WTC11 (cell line): ENCODE measurements around the gene ATOX1. TPM values are rescaled to one million over a fixed set of nuclear protein-coding genes. Genes with fewer than 3 reads are reported as not detected.

ENCODE experiments used
- ATAC-seq: fragments of 200-7000 bp; cut with Tn5 transposase; 2 replicates; pipeline ENCODE4 v1.10.0; 2021; ENCODE audit warnings: mild to moderate bottlenecking, moderate library complexity
- CTCF ChIA-PET: fragments of 300-600 bp; sonication (Branson Sonifier 250); formaldehyde crosslinking; loops from one replicate; lab custom pipeline; 2021; ENCODE audit warnings: antibody characterized with exemption; lab: Charles Lee
- POLR2A ChIA-PET: fragments of 350-600 bp; sonication (Branson Sonifier 250); formaldehyde crosslinking; loops from one replicate; lab custom pipeline; 2021; ENCODE audit warnings: antibody characterized with exemption; lab: Charles Lee
- DNase-seq: peaks from one replicate; pipeline ENCODE4 v3.0.0; 2021; ENCODE audit warnings: low spot score
- H3K27ac Mint-ChIP-seq: 2 replicates; pipeline ENCODE4 v1.8.0; 2021; ENCODE audit warnings: mixed read lengths
- H3K27me3 Mint-ChIP-seq: 2 replicates; pipeline ENCODE4 v1.8.0; 2021; ENCODE audit warnings: low read depth, mild to moderate bottlenecking, moderate library complexity, mixed read lengths
- H3K36me3 Mint-ChIP-seq: 2 replicates; pipeline ENCODE4 v1.8.0; 2021; ENCODE audit warnings: mixed read lengths
- H3K4me1 Mint-ChIP-seq: 2 replicates; pipeline ENCODE4 v1.8.0; 2022; ENCODE audit warnings: mixed read lengths
- H3K4me3 Mint-ChIP-seq: 2 replicates; pipeline ENCODE4 v1.8.0; 2021; ENCODE audit warnings: mild to moderate bottlenecking, moderate library complexity, mixed read lengths
- H3K9me3 Mint-ChIP-seq: 2 replicates; pipeline ENCODE4 v1.8.0; 2021; ENCODE audit warnings: mixed read lengths
- CREB1 ChIP-seq: sonication (generic); formaldehyde crosslinking; IDR thresholded peaks from 2 replicates; pipeline ENCODE4 v1.8.0; 2023; ENCODE audit warnings: mild to moderate bottlenecking, missing genetic modification reagents
- ELF4 ChIP-seq: sonication (generic); formaldehyde crosslinking; IDR thresholded peaks from 2 replicates; pipeline ENCODE4 v1.8.1; 2022; ENCODE audit warnings: low read depth, mild to moderate bottlenecking, moderate library complexity, missing genetic modification reagents
- ESRRA ChIP-seq: sonication (generic); formaldehyde crosslinking; IDR thresholded peaks from 2 replicates; pipeline ENCODE4 v1.8.1; 2022; ENCODE audit warnings: mild to moderate bottlenecking, missing genetic modification reagents, borderline replicate concordance
- FOXK1 ChIP-seq: sonication (generic); formaldehyde crosslinking; IDR thresholded peaks from 2 replicates; pipeline ENCODE4 v1.8.0; 2022; ENCODE audit warnings: mild to moderate bottlenecking, moderate library complexity, missing genetic modification reagents
- FOXP1 ChIP-seq: sonication (generic); formaldehyde crosslinking; IDR thresholded peaks from 2 replicates; pipeline ENCODE4 v1.8.0; 2022; ENCODE audit warnings: missing genetic modification reagents, mild to moderate bottlenecking, moderate library complexity, borderline replicate concordance
- GABPB1 ChIP-seq: sonication (generic); formaldehyde crosslinking; IDR thresholded peaks from 2 replicates; pipeline ENCODE4 v1.8.1; 2023; ENCODE audit warnings: mild to moderate bottlenecking, missing genetic modification reagents
- HMGA2 ChIP-seq: fragments of 250-450 bp; sonication (Bioruptor Pico); IDR thresholded peaks from 2 replicates; pipeline ENCODE4 v1.4.0; 2021; ENCODE audit warnings: mild to moderate bottlenecking, moderate library complexity
- JUN ChIP-seq: sonication (generic); formaldehyde crosslinking; IDR thresholded peaks from 2 replicates; pipeline ENCODE4 v1.8.0; 2023; ENCODE audit warnings: mild to moderate bottlenecking, missing genetic modification reagents
- NFATC4 ChIP-seq: fragments of 250-450 bp; sonication (Bioruptor Pico); IDR thresholded peaks from 2 replicates; pipeline ENCODE4 v1.9.0; 2021; ENCODE audit warnings: mild to moderate bottlenecking
- NFYB ChIP-seq: sonication (generic); formaldehyde crosslinking; conservative IDR thresholded peaks from 2 replicates; pipeline ENCODE4 v1.8.0; 2022; ENCODE audit warnings: low read depth, missing genetic modification reagents
- SP1 ChIP-seq: sonication (generic); formaldehyde crosslinking; conservative IDR thresholded peaks from 2 replicates; pipeline ENCODE4 v1.8.1; 2022; ENCODE audit warnings: missing genetic modification reagents
- ZBTB21 ChIP-seq: sonication (generic); formaldehyde crosslinking; IDR thresholded peaks from 2 replicates; pipeline ENCODE4 v1.8.1; 2023; ENCODE audit warnings: mild to moderate bottlenecking, missing genetic modification reagents, borderline replicate concordance
- ZNF121 ChIP-seq: sonication (generic); formaldehyde crosslinking; IDR thresholded peaks from 2 replicates; pipeline ENCODE4 v1.8.0; 2023; ENCODE audit warnings: missing genetic modification reagents
- ZNF219 ChIP-seq: sonication (generic); formaldehyde crosslinking; IDR thresholded peaks from 2 replicates; pipeline ENCODE4 v1.8.0; 2023; ENCODE audit warnings: missing genetic modification reagents, mild to moderate bottlenecking, borderline replicate concordance
- ZNF416 ChIP-seq: fragments of 250-450 bp; sonication (Bioruptor Pico); IDR thresholded peaks from 2 replicates; pipeline ENCODE4 v1.9.0; 2021; ENCODE audit warnings: mild to moderate bottlenecking, inconsistent platforms
- ZNF423 ChIP-seq: fragments of 250-450 bp; sonication (Bioruptor Pico); IDR thresholded peaks from 2 replicates; pipeline ENCODE4 v2.1.2; 2022; ENCODE audit warnings: mild to moderate bottlenecking, moderate library complexity
- total RNA-seq: library from RNA; stranded (reverse); gene quantifications from 3 replicates; pipeline ENCODE4 v1.2.3, GENCODE V29; 2021
- TF ChIP-seq, protein P1 (sequence below): sonication (generic); formaldehyde crosslinking; IDR thresholded peaks from 2 replicates; pipeline ENCODE4 v1.8.0; 2022; ENCODE audit warnings: mild to moderate bottlenecking, missing genetic modification reagents
- TF ChIP-seq, protein P2 (sequence below): sonication (generic); formaldehyde crosslinking; IDR thresholded peaks from 2 replicates; pipeline ENCODE4 v1.8.0; 2023; ENCODE audit warnings: missing genetic modification reagents, mild to moderate bottlenecking, borderline replicate concordance
- TF ChIP-seq, protein P3 (sequence below): sonication (generic); formaldehyde crosslinking; IDR thresholded peaks from 2 replicates; pipeline ENCODE4 v1.8.0; 2022; ENCODE audit warnings: mild to moderate bottlenecking, missing genetic modification reagents
- TF ChIP-seq, protein P4 (sequence below): sonication (generic); formaldehyde crosslinking; IDR thresholded peaks from 2 replicates; pipeline ENCODE4 v1.8.1; 2023; ENCODE audit warnings: mild to moderate bottlenecking, missing genetic modification reagents
- TF ChIP-seq, protein P5 (sequence below): sonication (generic); formaldehyde crosslinking; IDR thresholded peaks from 2 replicates; pipeline ENCODE4 v1.8.1; 2022; ENCODE audit warnings: missing genetic modification reagents, borderline replicate concordance

ATOX1 gene
- total RNA-seq, 1 experiment from 2014 or later = 76.4 TPM

DNA sequence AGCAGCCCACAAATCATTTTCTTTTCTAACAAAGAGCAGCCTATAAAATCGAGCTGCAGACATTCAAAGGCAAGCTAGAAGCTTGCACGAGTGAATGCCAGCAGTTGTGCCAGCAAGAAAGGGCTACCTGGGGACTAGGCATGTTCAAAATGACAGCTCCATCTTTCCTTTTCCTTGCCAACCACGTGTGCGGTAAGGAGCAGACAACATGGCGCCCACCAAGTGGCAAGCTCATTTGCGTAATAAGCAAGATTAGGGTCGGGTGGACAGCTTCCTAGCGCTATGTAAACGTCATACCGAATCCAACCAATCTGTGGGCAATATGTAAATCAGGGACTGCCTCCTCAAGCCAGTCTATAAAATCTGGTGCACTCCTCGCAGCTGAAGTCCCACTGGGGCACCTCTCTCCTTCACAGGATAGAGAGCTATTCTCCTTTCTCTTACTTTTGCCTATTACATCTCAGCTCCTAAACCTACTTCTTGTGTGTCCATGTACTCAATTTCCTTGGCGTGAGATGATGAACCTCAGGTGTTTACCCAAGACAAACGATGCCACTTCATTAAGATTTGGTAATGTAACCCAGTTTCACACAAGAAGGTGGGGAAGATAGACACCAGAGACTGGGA lies 49.2 kb downstream of the ATOX1 start:
- POLR2A ChIA-PET = no interaction called here
- Mint-ChIP-seq H3K27ac (no peak overlapping the region), H3K27me3 (no peaks in the 10 kb centered on the region), H3K36me3 (no peaks in the 10 kb centered on the region), H3K9me3 (peaks cover 11% of the 10 kb centered on the region; the same call in 1 of the 2 replicates), H3K4me3 (no peak overlapping the region), H3K4me1 (peaks cover 13% of the 10 kb centered on the region)
- CTCF ChIA-PET = interaction anchor here (1.0 to 2.9 kb wide), 3 partner anchors 9 to 57 kb away, joined by 3 to 16 read pairs (median 6); no protein-coding TSS in a partner anchor
- no peak for ATAC-seq
- DNase-seq = no peak
- TF ChIP-seq, protein P1, sequence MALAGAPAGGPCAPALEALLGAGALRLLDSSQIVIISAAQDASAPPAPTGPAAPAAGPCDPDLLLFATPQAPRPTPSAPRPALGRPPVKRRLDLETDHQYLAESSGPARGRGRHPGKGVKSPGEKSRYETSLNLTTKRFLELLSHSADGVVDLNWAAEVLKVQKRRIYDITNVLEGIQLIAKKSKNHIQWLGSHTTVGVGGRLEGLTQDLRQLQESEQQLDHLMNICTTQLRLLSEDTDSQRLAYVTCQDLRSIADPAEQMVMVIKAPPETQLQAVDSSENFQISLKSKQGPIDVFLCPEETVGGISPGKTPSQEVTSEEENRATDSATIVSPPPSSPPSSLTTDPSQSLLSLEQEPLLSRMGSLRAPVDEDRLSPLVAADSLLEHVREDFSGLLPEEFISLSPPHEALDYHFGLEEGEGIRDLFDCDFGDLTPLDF (CRISPR knock-in tag) = no peak
- TF ChIP-seq SP1 (CRISPR knock-in tag) (no peak), CREB1 (CRISPR knock-in tag) (no peak), ZNF219 (CRISPR knock-in tag) (no peak), FOXP1 (CRISPR knock-in tag) (no peak)

DNA sequence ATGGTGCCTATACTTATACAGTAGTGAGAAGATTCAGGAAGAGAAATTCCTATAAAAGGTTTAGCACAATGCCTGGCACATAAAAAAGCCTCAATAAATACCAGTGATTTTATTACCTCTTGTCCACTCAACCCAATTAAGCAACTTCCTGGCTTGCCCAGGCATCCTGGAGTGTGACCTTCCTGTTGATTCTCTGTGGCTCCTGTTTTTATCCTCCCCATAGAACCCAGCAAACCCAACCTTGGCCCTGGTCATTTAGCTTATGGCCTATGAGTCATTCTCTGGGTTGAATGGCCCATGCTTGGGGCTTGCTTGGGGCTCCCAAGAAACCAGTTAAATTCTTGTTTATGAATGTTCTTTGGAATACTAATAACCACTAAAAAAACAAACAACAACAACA lies 50.3 kb downstream of the ATOX1 start:
- no peak for DNase-seq
- ATAC-seq = peak; percentile 46
- no peaks in the 10 kb centered on the region for H3K36me3 Mint-ChIP-seq
- no peak overlapping the region for H3K4me3 Mint-ChIP-seq
- no peak overlapping the region for H3K27ac Mint-ChIP-seq
- CTCF ChIA-PET = interaction anchor here (1.0 to 5.5 kb wide), 4 partner anchors 10 to 49 kb away, joined by 3 to 26 read pairs (median 10); no protein-coding TSS in a partner anchor
- H3K4me1 Mint-ChIP-seq = peaks cover 13% of the 10 kb centered on the region
- TF ChIP-seq ZNF423 (no peak), HMGA2 (CRISPR knock-in tag) (no peak), FOXK1 (CRISPR knock-in tag) (no peak), ELF4 (CRISPR knock-in tag) (no peak), ZNF416 (CRISPR knock-in tag) (no peak), JUN (CRISPR knock-in tag) (no peak), ZNF121 (CRISPR knock-in tag) (no peak), NFYB (CRISPR knock-in tag) (no peak), NFATC4 (CRISPR knock-in tag) (no peak), ESRRA (CRISPR knock-in tag) (no peak), ZBTB21 (no peak), GABPB1 (CRISPR knock-in tag) (no peak)
- TF ChIP-seq, protein P2, sequence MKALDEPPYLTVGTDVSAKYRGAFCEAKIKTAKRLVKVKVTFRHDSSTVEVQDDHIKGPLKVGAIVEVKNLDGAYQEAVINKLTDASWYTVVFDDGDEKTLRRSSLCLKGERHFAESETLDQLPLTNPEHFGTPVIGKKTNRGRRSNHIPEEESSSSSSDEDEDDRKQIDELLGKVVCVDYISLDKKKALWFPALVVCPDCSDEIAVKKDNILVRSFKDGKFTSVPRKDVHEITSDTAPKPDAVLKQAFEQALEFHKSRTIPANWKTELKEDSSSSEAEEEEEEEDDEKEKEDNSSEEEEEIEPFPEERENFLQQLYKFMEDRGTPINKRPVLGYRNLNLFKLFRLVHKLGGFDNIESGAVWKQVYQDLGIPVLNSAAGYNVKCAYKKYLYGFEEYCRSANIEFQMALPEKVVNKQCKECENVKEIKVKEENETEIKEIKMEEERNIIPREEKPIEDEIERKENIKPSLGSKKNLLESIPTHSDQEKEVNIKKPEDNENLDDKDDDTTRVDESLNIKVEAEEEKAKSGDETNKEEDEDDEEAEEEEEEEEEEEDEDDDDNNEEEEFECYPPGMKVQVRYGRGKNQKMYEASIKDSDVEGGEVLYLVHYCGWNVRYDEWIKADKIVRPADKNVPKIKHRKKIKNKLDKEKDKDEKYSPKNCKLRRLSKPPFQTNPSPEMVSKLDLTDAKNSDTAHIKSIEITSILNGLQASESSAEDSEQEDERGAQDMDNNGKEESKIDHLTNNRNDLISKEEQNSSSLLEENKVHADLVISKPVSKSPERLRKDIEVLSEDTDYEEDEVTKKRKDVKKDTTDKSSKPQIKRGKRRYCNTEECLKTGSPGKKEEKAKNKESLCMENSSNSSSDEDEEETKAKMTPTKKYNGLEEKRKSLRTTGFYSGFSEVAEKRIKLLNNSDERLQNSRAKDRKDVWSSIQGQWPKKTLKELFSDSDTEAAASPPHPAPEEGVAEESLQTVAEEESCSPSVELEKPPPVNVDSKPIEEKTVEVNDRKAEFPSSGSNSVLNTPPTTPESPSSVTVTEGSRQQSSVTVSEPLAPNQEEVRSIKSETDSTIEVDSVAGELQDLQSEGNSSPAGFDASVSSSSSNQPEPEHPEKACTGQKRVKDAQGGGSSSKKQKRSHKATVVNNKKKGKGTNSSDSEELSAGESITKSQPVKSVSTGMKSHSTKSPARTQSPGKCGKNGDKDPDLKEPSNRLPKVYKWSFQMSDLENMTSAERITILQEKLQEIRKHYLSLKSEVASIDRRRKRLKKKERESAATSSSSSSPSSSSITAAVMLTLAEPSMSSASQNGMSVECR (CRISPR knock-in tag) = no peak
- TF ChIP-seq, protein P3, sequence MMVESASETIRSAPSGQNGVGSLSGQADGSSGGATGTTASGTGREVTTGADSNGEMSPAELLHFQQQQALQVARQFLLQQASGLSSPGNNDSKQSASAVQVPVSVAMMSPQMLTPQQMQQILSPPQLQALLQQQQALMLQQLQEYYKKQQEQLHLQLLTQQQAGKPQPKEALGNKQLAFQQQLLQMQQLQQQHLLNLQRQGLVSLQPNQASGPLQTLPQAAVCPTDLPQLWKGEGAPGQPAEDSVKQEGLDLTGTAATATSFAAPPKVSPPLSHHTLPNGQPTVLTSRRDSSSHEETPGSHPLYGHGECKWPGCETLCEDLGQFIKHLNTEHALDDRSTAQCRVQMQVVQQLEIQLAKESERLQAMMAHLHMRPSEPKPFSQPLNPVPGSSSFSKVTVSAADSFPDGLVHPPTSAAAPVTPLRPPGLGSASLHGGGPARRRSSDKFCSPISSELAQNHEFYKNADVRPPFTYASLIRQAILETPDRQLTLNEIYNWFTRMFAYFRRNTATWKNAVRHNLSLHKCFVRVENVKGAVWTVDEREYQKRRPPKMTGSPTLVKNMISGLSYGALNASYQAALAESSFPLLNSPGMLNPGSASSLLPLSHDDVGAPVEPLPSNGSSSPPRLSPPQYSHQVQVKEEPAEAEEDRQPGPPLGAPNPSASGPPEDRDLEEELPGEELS (CRISPR knock-in tag) = no peak
- TF ChIP-seq, protein P4, sequence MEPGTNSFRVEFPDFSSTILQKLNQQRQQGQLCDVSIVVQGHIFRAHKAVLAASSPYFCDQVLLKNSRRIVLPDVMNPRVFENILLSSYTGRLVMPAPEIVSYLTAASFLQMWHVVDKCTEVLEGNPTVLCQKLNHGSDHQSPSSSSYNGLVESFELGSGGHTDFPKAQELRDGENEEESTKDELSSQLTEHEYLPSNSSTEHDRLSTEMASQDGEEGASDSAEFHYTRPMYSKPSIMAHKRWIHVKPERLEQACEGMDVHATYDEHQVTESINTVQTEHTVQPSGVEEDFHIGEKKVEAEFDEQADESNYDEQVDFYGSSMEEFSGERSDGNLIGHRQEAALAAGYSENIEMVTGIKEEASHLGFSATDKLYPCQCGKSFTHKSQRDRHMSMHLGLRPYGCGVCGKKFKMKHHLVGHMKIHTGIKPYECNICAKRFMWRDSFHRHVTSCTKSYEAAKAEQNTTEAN (CRISPR knock-in tag) = no peak
- TF ChIP-seq, protein P5, sequence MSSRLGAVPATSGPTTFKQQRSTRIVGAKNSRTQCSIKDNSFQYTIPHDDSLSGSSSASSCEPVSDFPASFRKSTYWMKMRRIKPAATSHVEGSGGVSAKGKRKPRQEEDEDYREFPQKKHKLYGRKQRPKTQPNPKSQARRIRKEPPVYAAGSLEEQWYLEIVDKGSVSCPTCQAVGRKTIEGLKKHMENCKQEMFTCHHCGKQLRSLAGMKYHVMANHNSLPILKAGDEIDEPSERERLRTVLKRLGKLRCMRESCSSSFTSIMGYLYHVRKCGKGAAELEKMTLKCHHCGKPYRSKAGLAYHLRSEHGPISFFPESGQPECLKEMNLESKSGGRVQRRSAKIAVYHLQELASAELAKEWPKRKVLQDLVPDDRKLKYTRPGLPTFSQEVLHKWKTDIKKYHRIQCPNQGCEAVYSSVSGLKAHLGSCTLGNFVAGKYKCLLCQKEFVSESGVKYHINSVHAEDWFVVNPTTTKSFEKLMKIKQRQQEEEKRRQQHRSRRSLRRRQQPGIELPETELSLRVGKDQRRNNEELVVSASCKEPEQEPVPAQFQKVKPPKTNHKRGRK (CRISPR knock-in tag) = no peak
- POLR2A ChIA-PET = no interaction called here
- H3K27me3 Mint-ChIP-seq = no peaks in the 10 kb centered on the region
- H3K9me3 Mint-ChIP-seq = peaks cover 10% of the 10 kb centered on the region; the same call in 1 of the 2 replicates
